A204.1 (cell line): ENCODE measurements around the gene GEN1.
"Not testable (repeated sequence)": the region's sequence is repeated elsewhere in the genome, so short reads cannot be mapped to it uniquely, and the experiment has no call there.

Experiments used
- FAIRE-seq: peaks from 2 replicates; lab custom pipeline; 2012; peaks lifted over from hg19 to GRCh38; lab: Jason Lieb, UNC

The GEN1 gene

DNA sequence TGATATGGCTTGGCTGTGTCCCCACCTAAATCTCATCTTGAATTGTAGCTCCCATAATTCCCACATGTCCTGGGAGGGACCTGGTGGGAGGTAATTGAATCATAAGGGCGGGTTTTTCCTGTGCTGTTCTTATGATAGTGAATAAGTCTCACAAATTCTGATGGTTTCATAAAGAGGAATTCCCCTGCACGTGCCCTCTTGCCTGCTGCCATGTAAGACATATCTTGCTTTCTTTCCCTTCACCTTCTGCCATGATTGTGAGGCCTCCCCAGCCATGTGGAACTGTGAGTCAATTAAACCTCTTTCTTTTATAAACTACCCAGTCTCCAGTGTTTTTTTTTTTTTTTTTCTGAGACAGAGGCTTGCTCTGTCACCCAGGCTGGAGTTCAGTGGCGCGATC lies 69.7 kb downstream of the GEN1 start:
- not testable (repeated sequence) for FAIRE-seq

DNA sequence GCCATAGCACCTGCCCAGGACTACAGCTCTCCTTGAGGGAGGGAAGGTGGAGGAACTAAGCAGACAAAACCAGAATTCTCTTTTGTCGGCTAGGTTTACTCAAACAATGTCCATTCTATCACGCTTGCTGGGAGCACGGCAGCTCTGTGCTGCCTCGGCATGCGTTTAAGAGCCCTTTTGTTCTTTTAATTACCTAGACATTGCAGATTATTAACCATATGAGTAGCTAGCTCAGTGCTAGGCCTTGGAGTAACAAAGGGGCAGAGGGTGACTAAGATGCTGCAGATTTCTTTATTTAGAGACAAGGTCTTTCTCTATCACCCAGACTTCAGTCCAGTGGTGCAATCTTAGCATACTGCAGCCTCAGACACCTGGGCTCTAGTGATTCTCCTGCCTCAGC lies 73.4 kb downstream of the GEN1 start:
- FAIRE-seq: no peak

DNA sequence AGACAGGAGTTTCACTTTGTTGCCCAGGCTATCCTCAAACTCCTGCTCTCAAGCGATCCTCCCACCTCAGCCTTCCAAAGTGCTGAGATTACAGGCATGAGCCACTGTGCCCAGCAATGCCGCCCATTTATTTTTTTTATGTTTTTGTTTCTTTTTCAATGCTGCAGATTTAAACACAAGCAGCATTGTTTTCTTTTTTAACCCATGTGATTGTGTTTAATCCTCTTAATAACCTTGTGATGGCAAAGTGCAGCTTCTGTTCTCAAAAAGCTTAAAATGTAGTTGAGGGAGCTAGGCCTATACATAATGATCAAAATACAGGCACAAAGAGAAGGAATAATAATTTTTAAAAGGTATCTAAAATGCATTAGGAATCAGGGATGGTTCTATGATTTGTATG lies 73.8 kb downstream of the GEN1 start:
- no peak for FAIRE-seq

DNA sequence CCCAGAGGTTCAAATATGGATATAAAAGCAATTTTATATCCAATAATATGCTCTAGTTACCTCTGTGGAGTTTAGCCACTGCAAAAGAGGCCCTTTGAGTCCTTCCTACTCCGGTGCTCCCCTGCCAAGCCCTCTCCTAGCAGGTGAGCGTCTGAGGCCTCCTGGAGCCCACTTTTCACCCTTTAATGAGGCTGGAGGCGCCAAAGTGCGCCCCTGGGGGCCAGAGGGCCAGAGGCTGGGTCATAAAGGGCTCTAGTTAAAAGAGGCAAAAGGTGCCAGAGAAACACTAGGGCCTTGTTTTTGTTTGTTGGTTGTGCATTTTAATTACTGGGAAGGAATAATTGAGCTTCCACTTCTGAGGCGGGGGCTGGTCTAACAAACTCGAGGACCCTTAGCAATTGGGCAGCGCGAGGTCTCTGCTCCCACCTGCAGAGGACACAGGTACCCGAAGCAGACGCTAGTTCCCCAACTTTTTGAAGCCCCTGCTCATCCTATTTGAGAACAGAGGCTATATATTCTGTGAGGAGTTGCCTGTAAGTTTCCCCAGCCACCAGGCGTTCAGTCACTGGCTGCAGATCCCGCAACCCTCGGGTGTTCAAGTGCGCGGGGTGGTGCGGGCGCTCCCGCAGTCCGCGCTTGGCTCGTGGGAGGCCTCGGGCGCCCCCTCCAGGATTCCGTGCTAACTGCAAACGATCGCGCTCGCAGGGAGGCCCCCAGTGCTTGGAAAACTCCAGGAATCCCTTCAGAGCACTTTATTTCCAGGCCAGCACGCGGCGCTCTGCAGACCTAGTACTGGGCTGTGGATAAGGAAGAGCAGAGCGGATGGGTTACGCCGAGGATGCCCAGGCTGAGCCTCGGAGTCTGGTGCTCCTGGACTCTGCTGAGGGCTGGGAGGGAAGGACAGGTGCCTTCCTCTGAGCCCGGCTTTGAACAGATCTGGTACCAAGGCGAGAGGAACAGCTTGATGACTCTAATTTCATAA lies 76.4 kb downstream of the GEN1 start:
- FAIRE-seq: no peak

DNA sequence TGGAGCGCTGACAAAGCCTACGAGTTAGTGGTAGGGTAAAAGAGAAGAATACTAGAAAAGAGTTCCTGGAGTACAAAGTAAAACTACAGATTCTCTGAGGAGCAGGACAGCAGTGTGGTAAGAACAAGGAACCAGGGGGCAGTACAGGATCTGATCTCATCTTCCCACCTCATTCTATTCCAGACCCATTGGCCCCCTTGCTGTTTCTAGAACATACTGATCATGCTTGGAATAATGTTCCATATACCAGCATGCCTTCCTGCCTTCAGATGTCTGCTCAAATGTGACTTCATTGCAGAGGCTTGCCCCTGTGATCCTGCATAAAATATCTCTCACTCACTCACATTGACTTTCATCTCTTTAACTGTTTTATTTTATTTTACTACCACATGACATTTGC lies 81.6 kb downstream of the GEN1 start:
- FAIRE-seq: no peak
